IPS-20b (cell line): ENCODE results near the gene SPSB3.
A peak's percentile ranks its signal among the peaks of the same experiment; 100 is the strongest.

Experiments used
- H3K27ac ChIP-seq: one replicate; pipeline ENCODE4 v1.5.1; 2013; ENCODE audit warnings: low read length
- H3K27me3 ChIP-seq: 2 replicates; pipeline ENCODE4 v1.6.1; 2013; ENCODE audit warnings: mild to moderate bottlenecking, low read length, inconsistent platforms; ENCODE audit not compliant: insufficient read depth
- H3K36me3 ChIP-seq: 2 replicates; pipeline ENCODE4 v1.6.1; 2013; ENCODE audit warnings: low read depth, mild to moderate bottlenecking, inconsistent platforms, low read length, moderate library complexity; ENCODE audit not compliant: insufficient read depth
- H3K4me1 ChIP-seq: 2 replicates; pipeline ENCODE4 v1.6.1; 2013; ENCODE audit warnings: mild to moderate bottlenecking, control low read depth, inconsistent platforms, low read length, moderate library complexity; ENCODE audit not compliant: insufficient read depth
- H3K4me3 ChIP-seq: 2 replicates; pipeline ENCODE4 v1.5.1; 2013; ENCODE audit warnings: mild to moderate bottlenecking, low read length, inconsistent platforms
- H3K9ac ChIP-seq: 2 replicates; pipeline ENCODE4 v1.6.1; 2013; ENCODE audit warnings: low read depth, mild to moderate bottlenecking, inconsistent platforms, low read length, moderate library complexity
- H3K9me3 ChIP-seq: 2 replicates; pipeline ENCODE4 v1.6.1; 2013; ENCODE audit warnings: mild to moderate bottlenecking, low read depth, low read length, inconsistent platforms; ENCODE audit not compliant: insufficient read depth

Gene SPSB3

GRCh38 chr16:1786242-1787055 lies 4.1 kb upstream of the SPSB3 start:
- no peaks in the 10 kb centered on the region for H3K9me3 ChIP-seq
- H3K36me3 ChIP-seq = peaks cover 7% of the 10 kb centered on the region; the same call in 1 of the 2 replicates
- H3K4me1 ChIP-seq = peaks cover 4% of the 10 kb centered on the region; the same call in 1 of the 2 replicates
- H3K4me3 ChIP-seq = no peak overlapping the region
- no peak overlapping the region for H3K9ac ChIP-seq
- H3K27me3 ChIP-seq = no peaks in the 10 kb centered on the region
- H3K27ac ChIP-seq = no peak overlapping the region

GRCh38 chr16:1785846-1786170 lies 3.4 kb upstream of the SPSB3 start:
- Histone ChIP-seq H3K9me3 (no peaks in the 10 kb centered on the region), H3K36me3 (peaks cover 7% of the 10 kb centered on the region; the same call in 1 of the 2 replicates), H3K9ac (no peak overlapping the region), H3K4me1 (peaks cover 4% of the 10 kb centered on the region), H3K27me3 (no peaks in the 10 kb centered on the region), H3K4me3 (no peak overlapping the region), H3K27ac (no peak overlapping the region)

DNA sequence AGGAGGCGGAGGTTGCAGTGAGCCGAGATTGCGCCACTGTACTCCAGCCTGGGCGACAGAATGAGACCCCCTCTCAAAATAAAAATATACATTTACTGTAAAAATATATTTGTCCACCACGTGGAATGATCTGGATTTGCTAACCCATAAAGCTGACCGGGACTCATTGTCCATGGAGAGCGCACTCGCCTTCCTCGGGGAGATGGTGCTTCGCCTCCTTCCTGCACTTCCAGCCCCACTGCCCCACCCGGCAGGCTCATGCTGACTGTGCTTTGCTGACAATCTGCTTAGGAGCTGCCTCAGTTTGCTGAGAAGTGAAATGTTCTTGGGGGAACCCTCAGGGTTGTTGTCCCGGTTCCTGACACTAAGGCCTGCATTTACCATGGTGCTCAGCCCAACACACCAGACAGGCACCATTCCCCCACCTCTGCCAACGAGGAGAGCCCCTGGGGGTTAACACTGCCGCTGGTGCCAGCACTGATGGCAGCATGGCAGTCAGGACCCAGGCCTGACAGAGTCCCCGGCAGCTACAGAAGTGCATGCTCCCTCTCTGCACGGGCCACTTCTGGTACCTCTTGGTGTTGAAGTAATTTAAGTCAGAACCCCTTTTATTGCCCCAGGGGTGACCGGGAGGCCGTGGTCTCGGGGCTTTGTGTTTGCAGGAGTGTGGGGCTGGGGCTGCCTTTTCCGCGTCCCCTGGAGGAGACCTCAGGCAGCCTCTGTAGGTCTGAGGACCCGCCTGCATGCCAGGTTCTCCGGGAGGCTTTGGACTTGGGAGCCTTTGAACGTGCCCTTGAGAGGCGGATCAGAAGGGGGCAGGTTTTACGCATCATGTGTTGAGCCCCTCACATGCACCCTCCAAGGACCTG lies 2.8 kb upstream of the SPSB3 start:
- Histone ChIP-seq H3K9ac (no peak overlapping the region), H3K4me1 (peaks cover 4% of the 10 kb centered on the region), H3K27me3 (no peaks in the 10 kb centered on the region), H3K27ac (no peak overlapping the region), H3K36me3 (peaks cover 7% of the 10 kb centered on the region; the same call in 1 of the 2 replicates), H3K9me3 (no peaks in the 10 kb centered on the region), H3K4me3 (no peak overlapping the region)

DNA sequence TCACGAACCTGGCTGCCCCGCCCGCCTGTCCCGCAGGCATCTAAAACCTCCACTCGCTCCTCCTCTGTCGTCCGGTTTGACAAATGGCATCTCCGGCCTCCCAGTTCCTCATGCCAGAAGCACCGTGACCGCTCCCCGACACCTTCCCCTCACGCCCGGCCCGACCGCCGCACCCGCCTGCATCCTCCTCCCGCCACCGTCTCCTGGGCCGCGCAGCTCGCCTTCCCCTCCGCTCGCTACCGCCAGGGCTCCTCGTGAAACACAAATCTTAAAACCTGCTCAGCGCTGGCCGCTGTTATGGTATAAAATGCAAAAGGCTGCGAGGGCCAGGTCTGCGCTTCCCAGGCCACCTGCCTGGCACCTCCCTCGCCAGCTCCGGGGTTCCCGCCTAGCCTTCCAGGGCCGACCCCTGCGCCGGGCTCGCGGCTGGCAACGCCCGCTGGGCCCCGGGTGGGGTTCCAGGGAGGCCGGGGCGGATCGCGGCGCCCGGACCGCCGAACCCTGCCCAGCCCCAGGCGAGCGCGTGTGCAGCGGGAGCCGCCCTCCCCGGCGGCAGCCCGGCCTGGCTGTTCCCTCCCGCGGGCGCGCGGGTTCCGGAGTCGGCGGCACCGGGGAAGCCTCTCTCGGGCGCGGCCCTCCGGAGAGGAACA lies 488 bp downstream of the SPSB3 start:
- peaks cover 14% of the 10 kb centered on the region; the same call in 1 of the 2 replicates for H3K36me3 ChIP-seq

DNA sequence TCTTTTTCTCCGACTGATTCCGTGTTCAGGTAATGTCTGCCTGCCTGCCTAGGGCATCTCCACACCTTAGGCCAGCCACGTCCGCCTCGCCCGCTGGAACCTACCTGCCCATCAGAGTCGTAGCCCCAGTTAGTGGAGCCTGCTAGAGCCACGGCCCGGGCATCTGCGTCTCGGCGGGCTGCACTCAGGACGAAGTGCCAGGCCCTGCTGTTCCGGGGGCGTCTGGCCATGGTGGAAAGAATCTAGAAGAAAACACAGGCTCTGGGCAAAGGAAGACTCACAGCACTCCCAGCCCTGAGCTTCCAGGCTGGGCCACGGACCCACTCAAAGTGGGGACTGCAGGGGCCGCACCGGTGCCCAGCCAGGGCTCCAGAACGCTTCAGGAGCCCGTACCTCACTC lies 1.1 kb downstream of the SPSB3 start:
- Histone ChIP-seq H3K27me3 (no peaks in the 10 kb centered on the region), H3K4me1 (peaks cover 4% of the 10 kb centered on the region), H3K27ac (no peak overlapping the region), H3K9me3 (no peaks in the 10 kb centered on the region), H3K36me3 (peaks cover 18% of the 10 kb centered on the region; the same call in 1 of the 2 replicates), H3K9ac (peak overlapping the region; percentile 73), H3K4me3 (peak overlapping the region; percentile 96)

More for the DNA sequence above, 488 bp downstream of the SPSB3 start:
- H3K9me3 ChIP-seq = no peaks in the 10 kb centered on the region
- no peak overlapping the region for H3K27ac ChIP-seq
- H3K4me3 ChIP-seq = peak overlapping the region; percentile 96
- peak overlapping the region; percentile 73 for H3K9ac ChIP-seq
- H3K4me1 ChIP-seq = peaks cover 4% of the 10 kb centered on the region
- no peaks in the 10 kb centered on the region for H3K27me3 ChIP-seq

GRCh38 chr16:1780677-1781072 lies 1.7 kb downstream of the SPSB3 start:
- H3K36me3 ChIP-seq = peaks cover 18% of the 10 kb centered on the region; the same call in 1 of the 2 replicates
- no peak overlapping the region for H3K9ac ChIP-seq
- no peaks in the 10 kb centered on the region for H3K9me3 ChIP-seq
- H3K27ac ChIP-seq = no peak overlapping the region
- H3K27me3 ChIP-seq = no peaks in the 10 kb centered on the region
- H3K4me3 ChIP-seq = no peak overlapping the region
- H3K4me1 ChIP-seq = peaks cover 4% of the 10 kb centered on the region

DNA sequence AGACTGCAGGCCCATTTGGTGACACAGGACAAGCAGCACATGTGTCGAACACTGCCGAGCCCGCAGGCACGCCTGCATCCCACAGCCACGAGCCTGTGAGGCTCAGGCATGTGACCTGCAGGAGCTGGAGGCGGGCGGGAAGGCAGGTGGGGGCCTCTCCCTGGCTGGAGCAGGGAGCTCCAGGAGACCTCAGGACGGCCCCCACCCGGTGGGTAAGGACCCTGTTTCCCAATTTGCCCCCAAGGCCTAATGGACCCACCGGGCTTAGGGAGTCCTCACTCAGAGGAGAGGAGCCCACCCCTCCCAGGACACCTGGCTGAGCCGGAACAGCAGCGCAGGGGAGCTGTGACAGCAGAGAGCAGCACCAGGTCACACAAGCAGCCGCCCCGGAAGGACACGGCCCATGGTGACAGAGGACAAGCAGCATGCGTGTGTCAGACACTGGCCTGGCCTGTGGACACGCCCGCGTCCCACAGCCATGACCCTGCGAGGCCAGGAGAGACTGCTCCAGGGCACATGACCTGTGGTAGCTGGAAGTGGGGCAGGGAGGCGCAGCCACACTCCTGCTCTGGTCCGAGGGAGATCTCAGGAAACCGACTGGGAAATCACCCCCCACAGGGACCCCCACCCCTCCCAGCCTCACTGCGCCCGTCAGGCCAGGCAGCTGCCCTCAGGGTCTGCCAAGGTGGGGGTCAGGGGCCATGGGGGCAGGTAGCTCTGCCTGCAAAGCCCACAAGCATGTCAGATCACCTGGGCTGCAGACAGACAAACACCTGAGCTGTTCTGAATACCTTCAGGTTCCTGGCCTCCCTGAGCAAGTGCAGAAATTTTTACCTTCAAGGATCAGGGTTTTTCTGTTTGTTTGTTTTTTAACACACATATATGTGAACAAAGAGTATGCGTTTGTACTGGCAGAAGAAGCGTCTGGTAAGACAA lies 2.4 kb downstream of the SPSB3 start:
- Histone ChIP-seq H3K36me3 (peaks cover 25% of the 10 kb centered on the region; the same call in 1 of the 2 replicates), H3K27ac (no peak overlapping the region), H3K4me1 (peaks cover 4% of the 10 kb centered on the region), H3K27me3 (no peaks in the 10 kb centered on the region), H3K4me3 (no peak overlapping the region), H3K9me3 (no peaks in the 10 kb centered on the region), H3K9ac (no peak overlapping the region)

- H3K9me3 ChIP-seq = no peaks in the 10 kb centered on the region
- peaks cover 29% of the 10 kb centered on the region; the same call in 1 of the 2 replicates for H3K36me3 ChIP-seq
- peaks cover 4% of the 10 kb centered on the region for H3K4me1 ChIP-seq
- no peak overlapping the region for H3K9ac ChIP-seq
- H3K27ac ChIP-seq = no peak overlapping the region
- no peak overlapping the region for H3K4me3 ChIP-seq
- no peaks in the 10 kb centered on the region for H3K27me3 ChIP-seq
These were observed 3.1 kb downstream of the SPSB3 start for GRCh38 chr16:1779234-1779701.

DNA sequence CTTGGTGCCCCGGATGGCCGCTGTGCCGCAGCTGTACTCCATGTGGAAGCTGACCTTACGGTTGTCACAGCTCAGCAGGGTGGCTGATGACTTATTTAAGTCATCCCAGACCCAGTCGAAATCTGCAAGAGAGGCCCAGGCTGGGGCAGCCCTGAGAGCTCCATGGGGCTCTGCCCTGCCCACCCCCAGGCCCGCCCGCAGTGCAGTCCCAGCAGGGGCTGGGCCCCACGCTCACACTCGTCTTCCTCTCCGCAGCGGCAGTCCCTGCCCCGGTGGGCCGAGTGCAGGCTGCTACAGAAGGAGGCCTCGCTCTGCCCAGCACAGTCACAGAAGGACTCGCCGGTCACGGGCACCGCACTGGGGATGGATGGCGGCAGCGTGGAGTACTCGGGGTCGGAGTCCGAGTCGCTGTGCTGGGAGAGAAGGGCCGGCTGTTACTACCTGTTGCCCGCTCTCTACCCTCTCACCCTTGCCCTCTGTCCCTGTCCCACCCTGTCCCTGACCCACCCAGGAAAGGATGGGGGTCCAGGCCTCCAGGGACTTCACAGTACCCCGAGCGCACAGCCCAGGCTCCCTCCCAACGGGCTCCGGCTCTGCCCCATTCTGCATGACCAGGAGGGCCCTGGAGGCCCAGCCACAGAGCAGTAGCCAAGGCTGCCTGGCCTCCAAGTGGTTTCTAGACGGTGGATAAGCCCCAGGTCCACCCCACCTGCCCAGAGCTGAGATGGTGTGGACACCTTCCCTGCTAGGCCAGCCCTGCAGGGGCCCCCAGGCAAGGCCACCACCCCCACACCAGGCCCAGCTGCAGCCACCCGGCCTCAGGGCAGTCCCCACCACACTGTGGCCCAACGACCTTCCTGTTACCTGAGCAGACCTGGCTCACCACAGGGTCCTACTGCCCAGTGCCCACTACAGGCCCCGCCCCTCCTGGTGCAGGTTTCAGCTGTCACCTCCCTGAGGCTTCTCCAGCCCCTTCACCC lies 3.9 kb downstream of the SPSB3 start:
- Histone ChIP-seq H3K4me1 (no peaks in the 10 kb centered on the region; the same call in 1 of the 2 replicates), H3K27ac (no peak overlapping the region), H3K9ac (no peak overlapping the region), H3K36me3 (peaks cover 29% of the 10 kb centered on the region; the same call in 1 of the 2 replicates), H3K27me3 (no peaks in the 10 kb centered on the region), H3K9me3 (no peaks in the 10 kb centered on the region), H3K4me3 (no peak overlapping the region)
